GM12801 (cell line): ENCODE data around the gene MRTFA.

Experiments used
- TF ChIP-seq, protein P1 (sequence below): IDR thresholded peaks from one replicate; pipeline ENCODE4 v1.5.1; 2011; ENCODE audit warnings: control low read depth; ENCODE audit not compliant: insufficient read length; ENCODE audit errors: extremely low read depth

Gene MRTFA

DNA sequence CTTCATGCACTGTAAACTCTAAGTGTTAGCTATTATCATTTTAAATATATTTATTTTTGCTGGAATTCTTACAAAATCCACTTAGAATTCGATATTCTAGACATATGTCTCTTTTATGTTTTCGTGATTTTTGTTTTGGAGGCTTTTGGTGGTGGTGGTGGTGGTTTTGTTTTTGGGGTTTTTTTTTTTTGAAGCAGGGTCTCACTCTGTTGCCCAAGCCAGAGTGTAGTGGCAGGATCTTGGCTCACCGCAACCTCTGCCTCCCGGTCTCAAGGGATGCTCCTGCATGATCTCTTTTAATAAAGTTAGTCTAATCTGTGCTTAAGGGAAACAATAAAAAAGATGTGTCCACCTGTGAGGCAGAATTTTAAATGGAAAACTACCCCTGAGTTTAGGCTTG lies 117.7 kb downstream of the MRTFA start:
- TF ChIP-seq, protein P1, sequence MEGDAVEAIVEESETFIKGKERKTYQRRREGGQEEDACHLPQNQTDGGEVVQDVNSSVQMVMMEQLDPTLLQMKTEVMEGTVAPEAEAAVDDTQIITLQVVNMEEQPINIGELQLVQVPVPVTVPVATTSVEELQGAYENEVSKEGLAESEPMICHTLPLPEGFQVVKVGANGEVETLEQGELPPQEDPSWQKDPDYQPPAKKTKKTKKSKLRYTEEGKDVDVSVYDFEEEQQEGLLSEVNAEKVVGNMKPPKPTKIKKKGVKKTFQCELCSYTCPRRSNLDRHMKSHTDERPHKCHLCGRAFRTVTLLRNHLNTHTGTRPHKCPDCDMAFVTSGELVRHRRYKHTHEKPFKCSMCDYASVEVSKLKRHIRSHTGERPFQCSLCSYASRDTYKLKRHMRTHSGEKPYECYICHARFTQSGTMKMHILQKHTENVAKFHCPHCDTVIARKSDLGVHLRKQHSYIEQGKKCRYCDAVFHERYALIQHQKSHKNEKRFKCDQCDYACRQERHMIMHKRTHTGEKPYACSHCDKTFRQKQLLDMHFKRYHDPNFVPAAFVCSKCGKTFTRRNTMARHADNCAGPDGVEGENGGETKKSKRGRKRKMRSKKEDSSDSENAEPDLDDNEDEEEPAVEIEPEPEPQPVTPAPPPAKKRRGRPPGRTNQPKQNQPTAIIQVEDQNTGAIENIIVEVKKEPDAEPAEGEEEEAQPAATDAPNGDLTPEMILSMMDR = no peak

DNA sequence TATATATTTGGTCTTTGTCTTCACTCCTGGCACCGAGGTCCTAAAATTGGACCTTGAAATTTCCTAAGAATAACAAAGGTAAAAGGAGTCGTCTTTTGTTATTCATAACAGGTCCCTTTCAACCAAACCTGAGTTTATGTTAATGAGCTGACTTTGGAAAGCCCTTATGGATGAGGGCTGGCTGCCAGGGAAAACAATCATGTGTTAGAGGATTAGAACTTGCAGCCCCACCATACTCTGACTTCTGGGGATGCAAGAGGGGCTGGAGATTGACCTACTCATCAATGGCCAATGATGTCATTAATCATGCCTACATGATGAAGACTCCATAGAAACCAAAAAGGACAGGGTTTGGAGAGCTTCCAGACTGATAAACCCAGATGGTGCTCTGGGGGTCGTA lies 118.9 kb downstream of the MRTFA start:
- TF ChIP-seq, protein P1 = no peak

DNA sequence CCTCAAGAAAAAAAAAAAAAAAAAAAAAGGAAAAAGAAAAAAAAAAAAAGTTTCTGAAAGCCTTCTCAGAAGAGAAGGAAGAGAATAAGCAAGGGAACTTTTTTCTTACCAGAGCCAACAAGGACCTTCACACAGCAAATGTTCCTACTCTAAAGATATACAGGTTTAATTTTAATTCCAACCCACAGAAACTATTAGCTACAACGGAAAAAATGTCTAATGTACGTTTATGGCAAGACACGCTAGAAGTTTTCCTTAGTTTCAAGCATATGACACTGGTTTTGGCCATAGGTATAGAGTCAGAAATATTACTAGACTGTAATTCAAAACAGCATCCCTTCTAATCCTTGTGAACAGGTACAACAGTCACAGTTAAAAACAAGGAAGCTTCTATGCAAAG lies 120.1 kb downstream of the MRTFA start:
- TF ChIP-seq, protein P1 = no peak

DNA sequence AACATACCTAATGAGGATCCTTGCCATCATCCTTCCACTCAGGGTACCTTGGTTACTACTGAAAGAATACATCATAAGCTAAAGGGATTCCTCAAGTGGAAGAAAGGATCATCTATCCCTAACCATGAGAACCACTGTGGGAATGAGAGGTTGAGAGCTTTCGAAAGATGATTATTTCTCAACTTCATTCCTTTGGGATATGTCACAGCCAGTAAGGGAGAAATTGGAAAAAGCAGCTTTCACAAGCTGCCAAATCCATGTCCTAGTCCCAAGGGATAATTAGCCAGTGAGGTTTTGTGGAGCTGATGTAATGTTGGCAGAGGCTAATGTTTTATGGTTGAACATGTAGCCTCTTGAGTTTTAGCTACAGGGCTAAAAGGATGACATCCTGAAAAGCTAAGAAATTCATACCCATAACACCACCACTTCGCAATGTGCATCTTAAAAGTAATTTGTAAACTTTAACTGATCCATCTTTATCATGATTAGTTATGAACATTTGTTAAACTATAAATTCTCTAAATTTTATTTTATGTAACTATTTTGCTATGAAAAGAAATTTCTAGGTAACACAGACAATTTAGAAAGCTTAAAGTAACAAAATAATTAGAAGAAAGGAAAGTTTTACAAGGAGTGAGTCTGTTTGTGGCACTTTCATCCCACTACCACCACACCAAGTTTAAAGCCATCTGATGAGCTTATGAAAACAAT lies 123.9 kb downstream of the MRTFA start:
- TF ChIP-seq, protein P1 = no peak

DNA sequence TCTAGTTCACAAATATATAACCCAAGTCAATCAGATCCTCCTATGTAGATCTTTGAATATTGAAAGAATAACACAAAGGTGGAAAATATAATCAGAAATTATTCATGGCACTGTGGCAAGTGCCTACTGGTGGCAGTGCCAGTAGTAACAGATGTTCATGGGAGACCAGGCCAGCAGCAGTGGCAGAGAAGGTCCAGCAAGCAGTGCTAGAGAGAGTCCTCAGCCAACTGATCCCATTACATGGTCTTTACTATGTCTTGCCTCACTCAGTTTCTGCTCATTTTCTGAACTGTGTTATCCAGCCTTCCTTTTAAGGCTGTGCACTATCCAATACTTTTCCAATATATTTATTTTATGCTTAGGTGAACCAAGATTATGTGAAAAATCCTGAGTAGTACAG lies 124.9 kb downstream of the MRTFA start:
- TF ChIP-seq, protein P1 = no peak

DNA sequence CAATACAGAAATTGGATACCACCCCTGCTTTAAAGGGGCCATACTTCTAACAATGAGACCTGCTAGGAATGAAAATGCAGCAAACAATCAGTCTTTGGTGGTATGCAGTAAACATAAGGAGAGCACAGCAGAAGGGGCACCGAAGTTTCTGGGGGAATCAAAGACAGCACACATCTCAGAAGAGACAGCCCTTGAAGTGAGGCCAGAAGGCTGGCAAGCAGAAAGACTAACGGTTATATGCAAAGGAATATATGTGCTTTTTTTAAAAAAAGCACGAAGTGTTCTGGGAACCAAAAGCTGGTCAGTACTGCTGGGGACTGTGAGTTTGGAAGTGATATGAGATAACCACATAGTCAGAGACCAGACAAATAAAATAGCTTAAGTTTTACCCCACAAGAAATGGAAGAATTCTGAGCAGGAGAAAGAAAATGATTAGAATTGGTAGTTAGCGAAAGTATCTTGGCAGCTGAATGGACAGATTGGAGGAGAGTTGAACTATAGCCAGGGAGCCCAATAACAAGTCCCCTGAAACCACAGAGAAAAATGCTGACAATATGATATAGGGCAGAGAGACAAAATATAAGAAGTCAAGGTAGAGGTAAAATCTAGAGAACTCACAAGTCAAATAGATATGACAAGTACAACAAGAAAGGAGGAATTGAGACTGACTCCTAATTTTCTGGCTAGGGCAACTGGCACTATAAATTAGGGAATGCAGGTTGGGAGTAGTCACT lies 125.7 kb downstream of the MRTFA start:
- TF ChIP-seq, protein P1 = no peak

DNA sequence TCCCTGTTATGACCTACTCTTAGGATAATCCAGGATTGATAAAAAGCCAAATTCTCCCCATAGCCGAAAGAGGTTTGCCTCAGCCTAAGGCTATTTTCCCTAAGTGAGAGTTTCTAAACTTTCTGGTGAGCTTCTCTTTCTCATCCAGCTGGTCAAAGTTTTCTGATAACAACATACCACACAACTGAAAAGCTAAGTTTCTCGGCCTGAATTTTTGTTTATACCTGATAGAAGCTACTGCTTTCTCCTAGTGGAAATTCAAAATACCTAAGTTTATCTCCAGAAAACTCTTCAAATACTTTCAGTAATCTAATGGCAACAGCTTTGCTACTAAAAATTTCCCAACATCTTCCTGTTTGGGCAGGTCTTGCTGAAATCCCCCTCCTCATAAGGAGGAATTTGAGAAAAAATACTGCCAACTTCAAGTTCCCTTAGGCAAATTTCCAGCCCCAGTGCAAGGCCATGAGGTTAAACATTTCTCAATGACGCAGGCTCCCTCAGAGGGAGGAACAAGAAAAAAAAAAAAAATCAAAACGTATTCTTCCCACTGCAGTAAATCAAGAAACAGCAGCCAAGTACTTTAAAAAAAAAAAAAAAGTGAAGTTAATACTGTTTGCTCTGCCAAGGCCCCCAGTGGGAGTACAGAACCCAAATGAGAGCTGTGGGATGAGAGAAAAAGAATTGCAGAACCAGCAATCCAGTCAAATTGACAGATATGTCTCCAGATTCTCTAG lies 127.0 kb downstream of the MRTFA start:
- TF ChIP-seq, protein P1 = no peak
